SIG-M5 treated with dmso at 0.1 percent for 504 hours (cell line): Measurements from ENCODE around the gene DISP1.
A peak's percentile ranks its signal among the peaks of the same experiment; 100 is the strongest.

Experiments
- DNase-seq: peaks from one replicate; lab custom pipeline; 2025; ENCODE audit not compliant: unreplicated experiment; lab: John Stamatoyannopoulos, UW

The DISP1 gene

GRCh38 chr1:222791006-222791710 is 23.7 kb upstream of the DISP1 start:
- DNase-seq: no peak

- no peak for DNase-seq
These were observed 22.1 kb upstream of the DISP1 start for GRCh38 chr1:222792744-222793143.

- DNase-seq: no peak
These were observed 20.0 kb upstream of the DISP1 start for GRCh38 chr1:222794656-222795474.

- DNase-seq: peak; percentile 34
These were observed 16.7 kb upstream of the DISP1 start for GRCh38 chr1:222798116-222798515.

- DNase-seq: no peak
These were observed 15.9 kb upstream of the DISP1 start for GRCh38 chr1:222798975-222799374.

GRCh38 chr1:222801067-222801466 is 13.8 kb upstream of the DISP1 start:
- DNase-seq: no peak

- no peak for DNase-seq
These were observed 3.2 kb upstream of the DISP1 start for GRCh38 chr1:222811671-222812070.

GRCh38 chr1:222813866-222814535 is 838 bp upstream of the DISP1 start:
- no peak for DNase-seq

GRCh38 chr1:222815440-222815765 is 564 bp downstream of the DISP1 start:
- DNase-seq: no peak

- DNase-seq: no peak
These were observed 2.7 kb downstream of the DISP1 start for GRCh38 chr1:222817529-222817928.

GRCh38 chr1:222818171-222818570 is 3.3 kb downstream of the DISP1 start:
- DNase-seq: no peak

- no peak for DNase-seq
These were observed 5.4 kb downstream of the DISP1 start for GRCh38 chr1:222820171-222820712.

- DNase-seq: no peak
These were observed 6.4 kb downstream of the DISP1 start for GRCh38 chr1:222821239-222821638.

GRCh38 chr1:222823695-222824094 is 8.9 kb downstream of the DISP1 start:
- DNase-seq: no peak

GRCh38 chr1:222824641-222825040 is 9.8 kb downstream of the DISP1 start:
- DNase-seq: no peak

GRCh38 chr1:222828939-222829338 is 14.1 kb downstream of the DISP1 start:
- DNase-seq: no peak

- no peak for DNase-seq
These were observed 15.0 kb downstream of the DISP1 start for GRCh38 chr1:222829868-222830267.

GRCh38 chr1:222833356-222833876 is 18.6 kb downstream of the DISP1 start:
- no peak for DNase-seq

- DNase-seq: no peak
These were observed 28.9 kb downstream of the DISP1 start for GRCh38 chr1:222843469-222844410.

GRCh38 chr1:222844411-222844779 is 29.6 kb downstream of the DISP1 start:
- DNase-seq: no peak
